K562 (cell line): ENCODE results near the gene VDR. TPM values are rescaled to one million over a fixed set of nuclear protein-coding genes. Genes with fewer than 3 reads are reported as not detected.

ENCODE experiments used
- ATAC-seq: fragments of 200-7000 bp; cut with Tn5 transposase; 3 replicates; pipeline ENCODE4 v1.9.1; 2020; ENCODE audit warnings: moderate library complexity
- BruUV-seq: library from RNA; stranded (reverse); fragments of 400-500 nt; replicated peaks from 2 replicates; lab custom pipeline; 2021; lab: Mats Ljungman, UMichigan
- CTCF ChIA-PET: fragments of 300-600 bp; formaldehyde crosslinking; extraction: SDS; loops from one replicate; lab custom pipeline; 2021; ENCODE audit warnings: low intra/inter-chr PET ratio; lab: Yijun Ruan, JAX
- POLR2A ChIA-PET: fragments of 300-600, 350-650 bp; sonication (Branson Sonifier 250); formaldehyde crosslinking; extraction: SDS; loops from one replicate; lab custom pipeline; 2021; ENCODE audit warnings: antibody characterized with exemption, inconsistent platforms; lab: Yijun Ruan, JAX
- DNase-seq, 4 experiments: peaks; one replicate each; pipeline versions ENCODE4 v3.0.0 to v3.0.0-alpha.2; 2011 to 2018; ENCODE audit warnings: low spot score in 3 of 4, mixed read lengths in 3 of 4; ENCODE audit errors: extremely low read depth in 1 of 4
- FAIRE-seq: peaks from 2 replicates; lab custom pipeline; 2011; peaks lifted over from hg19 to GRCh38; lab: Jason Lieb, UNC
- H2AFZ ChIP-seq: 2 replicates; pipeline ENCODE4 v1.6.0; 2011; ENCODE audit warnings: low read depth, low read length, control low read depth, inconsistent platforms
- H3K27ac ChIP-seq: fragments of 200-600 bp; 3 replicates; pipeline ENCODE4 v1.8.0; 2011; ENCODE audit warnings: low read depth, mild to moderate bottlenecking, control low read depth, inconsistent platforms, low read length, moderate library complexity, mixed read lengths; ENCODE audit errors: extremely low read depth
- H3K27me3 ChIP-seq, 2 experiments: fragments of 300-600 bp in 1 of 2; 2 replicates in 1 of 2; 3 replicates in 1 of 2; pipeline versions ENCODE4 v1.6.0 to v1.8.0; 2011; ENCODE audit warnings: inconsistent platforms in 2 of 2, low read length in 2 of 2, mild to moderate bottlenecking in 1 of 2, mixed read lengths in 1 of 2, moderate library complexity in 1 of 2; ENCODE audit not compliant: control insufficient read depth in 2 of 2, insufficient read depth in 2 of 2
- H3K36me3 ChIP-seq: fragments of 300-600 bp; 3 replicates; pipeline ENCODE4 v1.8.0; 2011; ENCODE audit warnings: mild to moderate bottlenecking, low read length, inconsistent platforms; ENCODE audit not compliant: control insufficient read depth, insufficient read depth
- H3K4me1 ChIP-seq, 2 experiments: fragments of 200-600 bp in 1 of 2; replicated peaks in 1 of 2; 2 replicates in 1 of 2; 3 replicates in 1 of 2; pipeline versions ENCODE4 v1.5.1 to v1.8.0; 2011; ENCODE audit warnings: inconsistent platforms in 2 of 2, low read length in 2 of 2, mild to moderate bottlenecking in 1 of 2, mixed read lengths in 1 of 2, moderate library complexity in 1 of 2; ENCODE audit not compliant: control insufficient read depth in 2 of 2, insufficient read depth in 2 of 2
- H3K4me2 ChIP-seq: 2 replicates; pipeline ENCODE4 v1.6.1; 2011; ENCODE audit warnings: low read length, control low read depth, inconsistent platforms, mixed read lengths; ENCODE audit not compliant: insufficient read depth
- H3K4me3 ChIP-seq: fragments of 200-600 bp; sonication (generic), shearing (Covaris generic); 2 replicates; pipeline ENCODE4 v1.5.1; 2016; ENCODE audit warnings: control low read depth, inconsistent platforms
- H3K79me2 ChIP-seq: fragments of 200-600 bp; 3 replicates; pipeline ENCODE4 v1.8.0; 2011; ENCODE audit warnings: low read length, inconsistent platforms; ENCODE audit not compliant: control insufficient read depth, insufficient read depth
- H3K9ac ChIP-seq, 2 experiments: 2 replicates each; pipeline versions ENCODE4 v1.6.0 to v1.6.1; 2011; ENCODE audit warnings: low read depth in 2 of 2, low read length in 2 of 2, control low read depth in 1 of 2, inconsistent platforms in 1 of 2, mild to moderate bottlenecking in 1 of 2, mixed read lengths in 1 of 2; ENCODE audit not compliant: insufficient read depth in 1 of 2
- H3K9me1 ChIP-seq: one replicate; pipeline ENCODE4 v1.6.0; 2011; ENCODE audit warnings: inconsistent platforms, mild to moderate bottlenecking, low read length, moderate library complexity; ENCODE audit not compliant: control insufficient read depth, insufficient read depth
- H3K9me3 ChIP-seq: replicated peaks from 2 replicates; pipeline ENCODE4 v1.5.1; 2011; ENCODE audit warnings: low read depth, low read length, inconsistent platforms; ENCODE audit not compliant: control insufficient read depth, insufficient read depth
- H4K20me1 ChIP-seq: replicated peaks from 2 replicates; pipeline ENCODE4 v1.6.1; 2011; ENCODE audit warnings: low read length, inconsistent platforms, mixed read lengths; ENCODE audit not compliant: control insufficient read depth, insufficient read depth
- ARNT ChIP-seq, 2 experiments: fragments of 450-650 bp; IDR thresholded peaks; 2 replicates each; pipeline ENCODE4 v1.6.1; 2016; ENCODE audit warnings: mild to moderate bottlenecking in 1 of 2
- BCOR ChIP-seq: fragments of 450-650 bp; IDR thresholded peaks from 2 replicates; pipeline ENCODE4 v1.6.1; 2016
- CAMTA2 ChIP-seq: fragments of 250-450 bp; sonication (Bioruptor Pico); conservative IDR thresholded peaks from 2 replicates; pipeline ENCODE4 v1.5.1; 2022
- CHD1 ChIP-seq: fragments of 200-600 bp; sonication (generic); IDR thresholded peaks from one replicate; pipeline ENCODE4 v1.6.1; 2012; ENCODE audit warnings: mild to moderate bottlenecking, moderate library complexity, low read length, inconsistent platforms
- SIN3A ChIP-seq, 2 experiments: fragments of 150-350 bp in 1 of 2; IDR thresholded peaks; 2 replicates each; pipeline ENCODE4 v1.6.1; 2011 to 2016; ENCODE audit warnings: borderline replicate concordance in 2 of 2, low read depth in 2 of 2, low read length in 2 of 2, mild to moderate bottlenecking in 2 of 2, moderate library complexity in 2 of 2; ENCODE audit not compliant: control insufficient read depth in 1 of 2
- YBX1 ChIP-seq: fragments of 450-650 bp; IDR thresholded peaks from 2 replicates; pipeline ENCODE4 v1.7.1; 2016; ENCODE audit warnings: mild to moderate bottlenecking
- ZFP30 ChIP-seq: fragments of 250-450 bp; sonication (Bioruptor Pico); IDR thresholded peaks from 2 replicates; pipeline ENCODE4 v1.8.0; 2022; ENCODE audit warnings: moderate library complexity, mild to moderate bottlenecking, inconsistent platforms, borderline replicate concordance
- WGBS: fragments of 100-300 bp; shearing (Covaris generic); methylation state at CpG from one replicate; pipeline ENCODE4 v1.1.6; 2016; ENCODE audit warnings: low coverage, mixed read lengths; ENCODE audit not compliant: insufficient coverage; ENCODE audit errors: missing lambda C conversion rate; 5-methylcytosine and 5-hydroxymethylcytosine counted together
- in situ Hi-C: fragments of 300-500 bp; cut with MboI; formaldehyde crosslinking; loops from 4 replicates; pipeline ENCODE4 v1.15.0; 2018; ENCODE audit warnings: inconsistent platforms, mixed read lengths
- intact Hi-C: fragments of 100-400 bp; cut with micrococcal nuclease; formaldehyde crosslinking; loops from 2 replicates; pipeline ENCODE4 v1.14.2; 2022
- polyA plus RNA-seq, 8 experiments: library from polyadenylated mRNA; depleted of rRNA in 4 of 8; stranded (reverse) in 5 of 8; unstranded in 3 of 8; fragments of >200 nt; fragmentation: Nextera tagmentation in 2 of 8; fragmentation: Illumina TruSeq in 1 of 8; extraction: Ambion mirVana in 2 of 8; extraction: Trizol in 1 of 8; gene quantifications; 2 replicates each; pipeline versions ENCODE4 v1.2.1 to v1.2.3, GENCODE V29; 2011 to 2014; ENCODE audit warnings: inconsistent platforms in 1 of 8, missing spikeins in 1 of 8
- total RNA-seq, 7 experiments: library from RNA; depleted of rRNA in 6 of 7; stranded (reverse); fragments of >200 nt in 6 of 7; fragmentation: Illumina TruSeq in 2 of 7; extraction: Trizol in 2 of 7; gene quantifications; 2 replicates each; pipeline versions ENCODE4 v1.2.1 to v1.2.3, GENCODE V29; 2011 to 2021; ENCODE audit warnings: low replicate concordance in 1 of 7
- TF ChIP-seq, protein P1 (sequence below): fragments of 450-650 bp; IDR thresholded peaks from 2 replicates; pipeline ENCODE4 v1.6.1; 2017; ENCODE audit warnings: antibody characterized with exemption
- TF ChIP-seq, protein P2 (sequence below): fragments of 250-450 bp; sonication (Bioruptor Pico); IDR thresholded peaks from 2 replicates; pipeline ENCODE4 v1.5.0; 2021; ENCODE audit warnings: mild to moderate bottlenecking, moderate library complexity

Gene VDR
- total and polyA plus RNA-seq, 9 of the 15 experiments (the other 6 are each of a cell fraction or from before 2014, with no cell fraction given): 0.61 to 4.8 (median 2.0) TPM

DNA sequence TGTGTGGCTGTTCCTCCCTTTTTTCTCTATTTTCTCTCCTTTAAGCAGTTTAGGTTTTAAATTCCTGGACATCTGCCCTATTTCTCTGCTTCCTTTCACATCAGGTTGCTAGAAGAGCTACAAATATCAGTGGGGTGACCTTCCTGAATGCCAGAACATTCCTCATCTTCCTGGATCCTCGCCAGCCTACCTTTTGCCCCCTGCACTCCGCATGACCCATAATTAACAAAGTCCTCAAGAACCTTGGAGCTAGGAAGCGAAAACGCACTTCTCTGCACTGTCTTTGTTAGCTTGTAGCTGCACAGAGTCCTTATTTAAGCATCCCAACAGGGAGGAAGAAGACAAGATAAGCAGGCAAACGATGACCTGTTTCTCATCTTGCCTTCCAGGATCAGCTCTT, 30.5 kb downstream of the VDR start:
- H3K27ac ChIP-seq: no peak overlapping the region
- H4K20me1 ChIP-seq: no peaks in the 10 kb centered on the region
- WGBS: 9% methylated on average over 5 of the region's 5 CpGs
- no peaks in the 10 kb centered on the region for H3K36me3 ChIP-seq
- DNase-seq (no peak), ATAC-seq (no peak), FAIRE-seq (no peak)
- no TSS peak for BruUV-seq
- H3K4me2 ChIP-seq: no peak overlapping the region
- no peaks in the 10 kb centered on the region for H3K9me3 ChIP-seq
- in situ Hi-C loops (no loop called here), intact Hi-C loops (no loop called here)
- POLR2A ChIA-PET: interaction anchor here (0.8 to 1.4 kb wide), 5 partner anchors 9 to 159 kb away, joined by 3 to 4 read pairs (median 3); no protein-coding TSS in a partner anchor
- no peak overlapping the region for H3K9ac ChIP-seq
- CTCF ChIA-PET: no interaction called here
- H2AFZ ChIP-seq: no peak overlapping the region
- TF ChIP-seq, protein P1, sequence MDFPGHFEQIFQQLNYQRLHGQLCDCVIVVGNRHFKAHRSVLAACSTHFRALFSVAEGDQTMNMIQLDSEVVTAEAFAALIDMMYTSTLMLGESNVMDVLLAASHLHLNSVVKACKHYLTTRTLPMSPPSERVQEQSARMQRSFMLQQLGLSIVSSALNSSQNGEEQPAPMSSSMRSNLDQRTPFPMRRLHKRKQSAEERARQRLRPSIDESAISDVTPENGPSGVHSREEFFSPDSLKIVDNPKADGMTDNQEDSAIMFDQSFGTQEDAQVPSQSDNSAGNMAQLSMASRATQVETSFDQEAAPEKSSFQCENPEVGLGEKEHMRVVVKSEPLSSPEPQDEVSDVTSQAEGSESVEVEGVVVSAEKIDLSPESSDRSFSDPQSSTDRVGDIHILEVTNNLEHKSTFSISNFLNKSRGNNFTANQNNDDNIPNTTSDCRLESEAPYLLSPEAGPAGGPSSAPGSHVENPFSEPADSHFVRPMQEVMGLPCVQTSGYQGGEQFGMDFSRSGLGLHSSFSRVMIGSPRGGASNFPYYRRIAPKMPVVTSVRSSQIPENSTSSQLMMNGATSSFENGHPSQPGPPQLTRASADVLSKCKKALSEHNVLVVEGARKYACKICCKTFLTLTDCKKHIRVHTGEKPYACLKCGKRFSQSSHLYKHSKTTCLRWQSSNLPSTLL: no peak
- TF ChIP-seq CAMTA2 (CRISPR knock-in tag) (no peak), SIN3A (IDR thresholded peaks at IDR 0.05; ENCODE audit: borderline replicate concordance in 2 of 2, control insufficient read depth in 1 of 2, low read depth in 2 of 2, low read length in 2 of 2) (no peak), ARNT (IDR thresholded peaks at IDR 0.05) (no peak), YBX1 (no peak), ZFP30 (CRISPR knock-in tag) (no peak), CHD1 (no peak), BCOR (no peak)
- TF ChIP-seq, protein P2, sequence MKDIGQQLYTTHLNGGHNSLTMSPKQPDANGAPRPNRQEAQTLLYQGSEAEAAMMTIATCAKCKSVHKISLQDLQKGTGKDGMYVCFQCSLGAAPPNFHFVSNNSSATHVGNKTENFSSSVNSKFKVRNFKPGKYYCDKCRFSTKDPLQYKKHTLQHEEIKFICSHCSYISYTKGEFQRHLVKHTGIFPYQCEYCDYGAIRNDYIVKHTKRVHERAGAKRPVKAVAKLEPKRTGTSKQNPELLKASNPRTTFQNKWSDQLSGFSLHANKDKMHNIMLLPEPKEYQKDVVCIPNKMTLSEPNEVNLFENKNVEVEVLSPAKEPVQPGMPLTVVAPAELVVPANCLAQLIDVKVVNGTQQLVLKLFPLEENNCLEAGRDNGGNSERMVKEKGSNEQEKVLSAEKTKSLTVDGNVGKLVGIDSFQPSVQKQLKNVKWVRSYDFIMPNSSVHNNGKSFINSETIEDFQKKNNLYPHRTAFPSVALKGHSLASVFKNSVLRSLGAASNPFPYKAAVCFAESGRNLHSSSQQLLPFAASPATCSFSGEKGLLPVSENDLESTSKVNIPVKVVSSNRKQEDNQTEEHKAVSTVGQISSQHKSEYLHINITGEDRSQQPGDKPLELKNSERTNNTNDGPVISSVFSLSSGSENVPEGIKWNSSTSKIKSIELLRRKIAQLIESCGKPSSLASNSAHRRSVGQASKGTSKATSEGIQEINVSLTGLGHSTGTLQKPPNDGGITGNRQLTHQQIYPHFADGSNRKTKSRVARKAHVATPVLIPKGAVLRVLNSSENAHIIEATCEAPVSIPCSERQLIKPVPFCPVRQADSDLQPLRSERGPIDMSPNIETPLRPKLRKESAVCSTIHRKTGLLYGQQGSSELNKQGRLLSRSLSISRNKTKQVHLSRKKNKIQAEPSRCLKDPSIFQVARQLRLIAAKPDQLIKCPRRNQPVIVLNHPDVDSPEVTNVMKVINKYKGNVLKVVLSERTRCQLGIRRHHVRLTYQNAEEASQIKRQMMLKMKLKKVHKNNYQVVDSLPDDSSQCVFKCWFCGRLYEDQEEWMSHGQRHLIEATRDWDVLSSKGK: no peak
- no peak overlapping the region for H3K4me3 ChIP-seq
- no peaks in the 10 kb centered on the region for H3K9me1 ChIP-seq
- H3K4me1 ChIP-seq: peaks cover 4 to 5% of the 10 kb centered on the region in 2 experiments; a peak in 1 of 5 replicates
- no peaks in the 10 kb centered on the region for H3K79me2 ChIP-seq
- no peaks in the 10 kb centered on the region for H3K27me3 ChIP-seq
